ENCODE data around the gene LRMDA.

LRMDA gene

DNA sequence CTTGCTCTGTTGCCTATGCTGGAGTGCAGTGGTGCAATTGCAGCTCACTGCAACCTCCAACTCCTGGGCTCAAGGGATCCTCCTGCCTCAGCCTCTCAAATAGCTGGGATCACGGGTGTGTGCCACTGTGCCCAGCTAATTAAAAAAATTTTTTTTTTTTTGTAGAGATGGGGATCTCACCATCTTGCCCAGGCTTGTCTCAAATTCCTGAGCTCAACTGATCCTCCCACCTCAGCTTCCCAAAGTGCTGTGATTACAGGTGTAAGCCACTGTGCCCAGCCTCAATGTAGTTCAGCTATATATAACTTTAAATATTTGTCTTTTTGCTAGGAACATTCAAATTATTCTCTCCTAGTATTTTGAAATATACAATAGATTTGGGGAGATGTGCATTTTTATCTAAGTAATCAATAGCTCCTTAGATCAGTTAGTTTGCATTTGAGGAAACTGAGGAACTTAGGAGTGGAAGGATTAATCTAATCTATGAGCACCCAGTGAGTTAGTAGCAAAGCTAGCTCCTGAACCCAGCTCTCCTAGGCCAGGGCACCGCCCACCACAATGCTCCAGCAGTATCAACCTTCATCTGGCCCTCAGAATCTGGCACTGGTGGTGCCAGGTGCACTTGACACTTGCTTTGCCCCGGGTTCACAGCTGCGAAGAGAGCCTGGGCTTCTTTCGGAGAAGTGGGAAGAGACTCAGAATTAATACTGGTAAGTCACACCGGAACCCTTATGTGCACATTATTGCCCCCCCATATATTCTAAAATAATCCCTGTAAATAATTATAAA lies 5.9 kb upstream of the LRMDA start:
- no peak for DNase-seq

DNA sequence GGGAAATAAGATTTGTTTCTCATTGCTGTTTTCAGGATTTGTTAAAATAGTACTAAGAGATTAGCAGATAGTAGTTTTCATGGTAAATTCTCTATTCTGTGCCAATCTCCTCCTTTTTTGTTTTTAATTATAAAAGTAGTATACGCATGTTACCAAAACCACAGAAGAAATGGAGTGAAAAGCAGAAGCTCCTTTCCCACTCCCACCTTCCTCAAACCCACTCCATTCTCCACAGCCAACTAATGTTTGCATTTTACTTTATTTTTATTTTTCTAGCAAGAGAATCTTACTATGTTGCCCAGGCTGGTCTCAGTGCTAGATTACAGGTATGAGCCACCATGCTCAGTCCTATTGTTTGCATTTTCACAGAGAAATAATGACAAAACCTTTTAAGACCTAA lies 4.5 kb upstream of the LRMDA start:
- DNase-seq, result no peak

DNA sequence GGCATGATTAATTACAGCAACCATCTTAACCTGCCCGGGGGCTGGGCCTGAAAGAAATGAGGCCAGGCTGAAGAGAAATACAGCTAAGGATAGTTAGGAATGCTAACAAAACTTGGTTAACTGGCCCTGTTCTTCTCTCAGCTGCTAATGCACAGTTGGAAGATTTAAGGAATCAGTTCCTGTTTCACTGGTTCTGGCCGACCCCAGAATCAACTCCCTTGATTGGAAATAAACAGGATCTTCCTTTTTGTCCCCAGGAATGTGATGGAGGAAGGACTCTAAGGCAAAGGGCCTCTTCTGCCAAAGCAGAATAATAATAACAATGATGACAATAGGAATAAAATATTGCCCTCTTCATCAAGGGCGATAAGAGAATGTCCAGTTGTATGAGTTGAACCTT lies 3.5 kb upstream of the LRMDA start:
- no peak for DNase-seq

DNA sequence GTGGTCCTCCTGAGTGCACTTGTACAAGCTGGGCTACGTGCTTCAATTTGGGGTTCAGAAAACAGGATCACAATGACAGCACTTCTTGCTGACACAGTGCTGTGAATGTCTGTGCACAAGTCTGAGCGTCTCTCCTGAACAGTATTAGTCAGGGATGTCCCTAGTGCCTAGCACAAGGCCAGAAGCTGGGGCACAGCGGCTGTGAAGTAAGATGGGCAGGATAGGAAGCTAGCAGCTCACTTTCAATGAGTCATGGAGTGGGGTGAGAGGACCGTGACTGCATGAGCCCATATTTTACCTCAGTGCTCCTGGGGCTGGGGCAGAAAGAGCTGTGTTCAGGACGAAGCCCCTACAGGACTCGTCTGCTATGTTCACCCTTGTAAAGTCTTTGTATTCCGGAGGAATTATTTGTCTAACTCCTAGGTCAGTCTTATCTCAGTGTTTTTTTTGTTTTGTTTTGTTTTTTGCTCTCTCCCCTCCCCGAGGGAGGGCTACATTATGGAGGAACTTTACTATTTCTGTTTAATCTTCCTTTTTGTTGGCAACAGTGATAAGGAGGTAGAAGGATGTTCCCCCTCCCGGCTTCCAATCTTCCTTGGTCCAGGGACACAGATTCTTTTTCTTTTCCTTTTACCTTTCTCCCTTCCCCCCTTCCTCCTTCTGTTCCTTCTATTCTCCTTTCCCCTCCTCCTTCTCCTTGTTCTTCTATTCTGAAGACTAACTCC lies 2.8 kb upstream of the LRMDA start:
- no peak for DNase-seq

DNA sequence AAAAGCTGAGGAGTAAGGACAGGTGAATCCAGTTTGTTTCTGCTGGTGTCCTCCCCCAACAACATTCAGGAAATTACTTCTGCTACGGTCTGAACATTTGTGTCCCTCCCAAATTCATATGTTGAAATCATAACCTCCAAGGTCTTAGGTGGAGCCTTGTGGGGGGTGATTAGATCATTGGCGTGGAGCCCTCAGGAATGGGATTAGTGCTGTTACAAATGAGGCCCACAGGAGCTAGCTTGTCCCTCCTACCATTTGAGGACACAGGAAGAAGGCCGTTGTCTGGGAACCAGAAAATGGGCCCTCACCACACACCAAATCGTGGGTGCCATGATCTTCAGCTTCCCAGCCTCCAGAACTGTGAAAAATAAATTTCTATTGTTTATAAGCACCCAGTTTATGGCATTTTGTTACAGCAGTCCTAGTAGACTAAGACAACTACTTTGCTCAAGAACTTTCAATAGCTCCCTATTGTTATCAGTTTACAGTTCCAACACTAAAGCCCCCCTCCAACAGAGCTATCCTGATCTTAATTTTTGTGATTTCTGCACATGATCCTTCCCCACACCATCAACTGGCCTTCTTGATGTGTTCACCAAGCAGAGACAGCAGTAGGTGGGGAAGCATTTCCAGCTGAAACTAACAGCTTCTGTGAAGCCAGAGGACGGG lies 2.1 kb upstream of the LRMDA start:
- no peak for DNase-seq

DNA sequence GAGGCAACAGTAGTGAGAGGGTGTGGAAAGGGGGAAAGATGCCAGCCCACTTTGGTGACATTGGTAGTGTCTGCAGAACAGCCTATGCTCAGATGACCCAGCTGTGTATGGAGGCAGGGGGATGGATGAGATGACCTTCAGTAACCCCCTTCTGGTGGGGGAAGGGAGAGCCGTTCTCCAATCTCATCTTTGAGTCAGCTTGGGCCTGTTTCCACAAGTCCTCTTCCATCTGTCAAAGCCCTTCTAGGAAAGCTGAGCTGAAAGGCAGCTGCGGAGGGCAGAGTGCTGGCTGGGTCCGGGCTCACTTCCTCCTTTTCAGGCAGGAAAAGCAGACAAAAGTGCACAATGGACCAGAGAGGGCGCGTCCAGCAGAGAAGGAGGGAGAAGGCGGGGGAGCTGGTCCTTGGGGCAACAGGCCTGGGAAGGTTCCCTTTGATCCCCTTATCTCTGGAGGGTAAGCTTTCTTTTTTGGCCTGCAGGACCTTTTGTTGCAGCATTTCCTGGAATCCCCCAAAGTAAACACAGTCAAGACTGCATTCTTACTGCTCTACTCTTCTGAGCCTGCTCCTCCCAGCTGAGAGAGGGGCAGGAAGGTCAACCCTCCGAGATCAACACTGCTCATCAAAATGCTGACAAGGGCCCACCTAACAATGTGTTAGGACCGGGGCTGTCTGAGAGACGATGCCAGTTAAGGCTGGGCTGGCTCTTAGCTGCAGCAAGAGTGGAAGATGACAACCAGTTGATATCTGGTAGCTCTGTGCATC lies 1.2 kb upstream of the LRMDA start:
- DNase-seq, result no peak

DNA sequence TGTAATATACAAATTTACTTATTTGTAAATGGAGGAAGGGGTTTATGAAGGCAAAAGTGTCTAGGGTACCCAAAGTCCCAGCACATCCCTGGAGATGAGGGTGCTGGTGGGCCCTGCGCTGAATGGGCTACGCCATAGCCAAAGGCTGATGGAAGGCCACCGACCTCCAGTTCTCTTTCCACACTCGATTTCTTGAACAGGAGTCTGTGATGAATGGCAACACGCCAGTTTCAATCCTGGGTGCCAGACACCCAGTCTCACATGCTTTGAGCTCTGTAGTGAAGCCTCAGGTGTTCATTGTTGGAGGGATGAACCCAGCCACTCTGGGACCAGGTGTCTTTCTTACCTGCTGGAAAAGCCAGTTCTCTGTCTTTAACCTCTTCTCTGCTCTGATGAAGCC lies 752 bp downstream of the LRMDA start:
- no peak for DNase-seq

DNA sequence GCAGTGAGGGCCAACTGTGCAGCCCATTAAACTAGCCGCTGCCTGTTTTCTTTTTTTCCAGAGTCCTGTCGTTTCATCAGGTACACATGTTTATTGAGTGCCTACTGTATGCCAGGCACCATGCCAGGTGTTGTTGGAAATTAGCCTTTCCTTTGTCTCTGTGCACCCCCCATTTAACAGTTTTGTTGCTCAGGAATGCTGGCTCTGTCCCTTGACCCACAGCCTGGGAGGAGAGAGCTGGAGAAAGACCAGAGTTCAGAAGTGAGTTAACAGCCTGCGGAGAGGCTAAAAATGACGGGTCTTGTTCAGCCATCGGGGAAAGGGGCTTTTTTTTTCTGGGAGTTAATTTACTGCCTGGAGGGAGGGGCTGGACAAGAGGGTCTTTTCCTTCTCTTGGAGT lies 1.3 kb downstream of the LRMDA start:
- no peak for DNase-seq

DNA sequence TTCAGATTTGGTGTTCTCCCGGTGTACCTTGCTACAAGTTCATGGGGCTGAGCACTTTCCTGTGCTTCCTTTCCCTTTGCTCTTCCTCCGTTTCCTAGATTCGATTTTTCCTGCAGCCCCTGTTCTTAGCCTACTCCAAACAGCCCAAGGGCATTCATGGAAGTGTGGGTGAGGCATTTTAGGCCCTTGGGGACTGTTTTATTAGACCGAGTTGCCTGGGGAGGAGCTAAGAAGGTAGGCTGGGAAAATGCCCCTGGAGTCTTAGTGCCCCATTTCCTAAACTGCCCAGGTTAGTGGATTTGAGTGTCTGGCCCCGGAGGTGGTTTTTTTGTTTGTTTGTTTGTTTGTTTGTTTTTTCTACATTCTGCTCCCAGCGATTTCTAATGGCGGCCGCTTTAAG lies 1.8 kb downstream of the LRMDA start:
- DNase-seq, result no peak

DNA sequence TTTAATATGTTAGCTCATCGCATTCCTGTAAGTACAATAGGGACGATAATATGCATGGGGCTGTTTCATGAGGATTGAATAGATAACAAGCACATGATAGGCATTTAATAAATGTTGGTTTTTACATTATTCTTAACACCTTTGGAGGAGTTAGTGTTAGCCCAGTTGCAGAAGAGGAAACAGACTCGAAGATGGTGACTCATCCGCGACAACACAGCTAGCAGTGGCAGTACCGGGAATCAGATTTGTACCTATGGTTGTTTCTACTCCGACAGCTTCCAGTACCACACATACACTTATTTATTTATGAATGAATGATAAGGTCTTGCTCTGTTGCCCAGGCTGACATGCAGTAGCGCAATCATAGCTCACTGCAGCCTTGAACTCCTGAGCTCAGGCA lies 2.9 kb downstream of the LRMDA start:
- no peak for DNase-seq

DNA sequence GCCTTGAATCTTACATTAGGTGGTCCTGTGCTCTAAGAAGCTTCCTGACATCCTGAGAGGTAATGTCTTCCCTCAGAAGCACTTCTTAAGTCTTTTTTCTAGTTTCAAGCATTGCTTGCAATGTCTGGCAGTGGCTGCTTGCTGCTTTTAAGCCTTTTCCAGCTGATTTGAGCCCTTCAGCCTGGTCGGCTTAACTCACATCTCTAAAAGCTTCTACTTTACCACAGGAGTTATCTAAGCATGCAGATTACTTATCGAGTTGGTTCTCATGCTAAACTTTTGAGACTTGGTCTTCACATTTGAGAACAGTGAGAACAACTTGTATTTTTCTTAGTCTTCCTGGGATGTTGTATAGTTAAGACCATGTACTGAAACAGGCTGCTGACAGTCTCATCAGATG lies 3.9 kb downstream of the LRMDA start:
- no peak for DNase-seq

DNA sequence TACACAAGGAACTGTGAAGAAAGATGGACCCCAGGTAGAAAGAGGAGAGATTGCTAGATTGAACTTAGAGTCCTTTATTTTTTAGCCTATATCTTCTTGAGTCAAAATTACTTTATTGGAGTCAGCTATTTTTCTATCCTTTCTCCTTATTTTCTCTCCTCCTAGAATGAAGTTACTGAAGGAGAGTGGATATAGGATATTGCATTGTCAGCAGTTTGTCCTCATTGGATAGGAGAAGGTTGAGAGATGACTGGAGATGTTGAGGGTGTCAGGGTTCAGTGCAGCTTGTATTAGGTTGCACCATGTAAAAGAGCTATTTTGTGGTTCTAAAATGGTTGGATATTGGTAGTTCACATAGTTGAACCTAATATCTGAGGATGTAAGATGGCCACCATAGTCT lies 5.5 kb downstream of the LRMDA start:
- no peak for DNase-seq

DNA sequence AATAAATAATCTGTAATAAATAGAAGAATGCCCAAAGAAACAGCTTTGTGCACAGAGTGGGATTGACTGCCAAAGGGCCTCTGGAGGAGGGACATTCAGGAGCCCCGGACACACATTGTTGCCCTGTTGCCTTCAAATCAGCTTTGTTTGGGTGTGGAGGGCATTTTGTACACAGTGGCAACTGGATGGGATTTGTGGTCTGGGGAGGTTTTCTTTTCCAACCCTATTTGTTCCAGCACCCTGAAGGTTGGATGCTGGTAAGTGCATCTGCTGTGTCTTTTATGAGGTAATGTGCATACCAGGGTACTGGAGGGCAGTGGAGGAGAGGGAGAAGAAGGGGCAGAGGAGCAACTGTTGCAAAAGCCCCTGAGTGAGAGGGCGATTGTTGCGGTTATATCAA lies 6.3 kb downstream of the LRMDA start:
- no peak for DNase-seq

DNA sequence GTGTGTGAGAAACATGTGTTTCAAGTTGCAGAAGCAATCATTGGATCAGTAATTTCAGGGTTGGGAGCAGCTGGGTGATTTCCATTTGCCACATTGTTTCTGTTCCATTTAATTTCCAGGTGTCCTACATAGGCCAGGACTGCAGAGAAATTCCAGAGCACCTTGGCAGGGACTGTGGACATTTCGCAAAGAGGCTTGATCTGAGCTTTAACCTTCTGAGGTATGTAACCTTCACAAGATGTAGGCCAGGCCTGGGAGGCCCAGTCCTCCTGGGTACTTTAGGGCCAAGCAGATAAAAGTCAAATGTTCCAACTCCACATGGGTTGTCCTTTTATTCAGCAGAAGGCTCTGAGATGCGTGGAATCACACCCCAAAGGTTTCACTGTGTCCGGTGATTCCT lies 6.9 kb downstream of the LRMDA start:
- DNase-seq, result no peak

DNA sequence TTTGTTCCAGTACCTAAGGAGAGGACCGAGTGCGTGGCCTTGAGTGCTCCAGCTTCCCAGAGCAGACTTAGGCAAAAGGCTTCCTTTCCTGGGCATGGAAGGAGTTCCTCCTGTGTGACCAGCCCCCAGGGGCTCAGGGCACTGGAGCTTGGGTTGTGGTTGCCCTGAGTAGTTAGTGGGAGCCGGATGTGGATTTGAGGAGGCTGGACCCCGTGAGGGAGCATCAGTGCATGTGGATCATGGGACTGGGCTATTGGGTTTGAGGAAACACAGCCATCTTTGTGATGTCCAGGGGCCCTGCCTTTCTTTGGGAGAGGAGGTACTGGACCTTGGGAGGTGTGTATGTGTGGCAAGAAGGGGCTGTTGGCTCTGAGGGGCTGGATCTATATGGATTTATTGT lies 8.4 kb downstream of the LRMDA start:
- DNase-seq, result no peak

DNA sequence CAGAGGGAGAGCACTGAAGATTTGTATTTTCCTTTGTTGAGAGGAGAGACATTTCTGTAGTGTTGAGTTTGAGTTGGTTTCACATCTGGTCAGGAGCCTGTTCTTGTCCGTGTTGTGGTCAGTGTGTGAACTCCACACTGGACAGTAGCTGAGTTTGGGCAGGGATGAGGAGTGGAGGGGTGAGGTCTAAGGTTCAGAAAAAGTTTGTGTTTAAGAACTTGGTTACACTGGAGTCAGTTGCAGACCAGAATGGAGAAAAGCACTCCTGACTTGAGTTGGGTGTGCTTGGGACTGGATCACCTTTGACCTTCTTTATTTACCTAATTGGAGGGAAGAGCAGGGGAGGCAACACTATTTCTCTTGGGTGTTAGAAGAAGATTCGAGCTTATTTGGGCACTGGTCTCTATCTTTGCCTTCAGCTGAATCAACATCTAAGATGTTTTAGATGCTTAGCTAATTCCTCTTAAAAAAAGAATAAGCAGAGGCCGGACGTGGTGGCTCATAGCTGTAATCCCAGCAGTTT lies 8.9 kb downstream of the LRMDA start:
- no peak for DNase-seq

DNA sequence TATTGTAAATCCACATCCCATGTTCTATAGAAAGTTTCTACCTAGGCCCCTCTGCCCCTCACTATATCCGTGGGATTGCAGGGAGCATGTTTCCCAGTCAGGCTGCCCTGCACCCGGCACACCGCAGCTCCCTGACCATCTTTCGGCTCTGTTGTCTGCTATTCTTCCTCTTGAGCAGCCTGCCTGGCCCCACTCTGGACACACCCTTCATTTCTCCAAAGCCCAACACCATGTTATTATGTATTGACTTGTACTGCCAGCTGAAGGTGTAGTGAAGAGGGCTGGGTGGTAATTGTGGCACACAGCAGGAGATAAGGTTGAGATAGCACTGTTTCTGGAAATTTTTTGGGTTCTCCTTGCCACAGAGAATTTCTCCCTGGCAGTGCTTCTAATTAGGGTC lies 9.8 kb downstream of the LRMDA start:
- no peak for DNase-seq

DNA sequence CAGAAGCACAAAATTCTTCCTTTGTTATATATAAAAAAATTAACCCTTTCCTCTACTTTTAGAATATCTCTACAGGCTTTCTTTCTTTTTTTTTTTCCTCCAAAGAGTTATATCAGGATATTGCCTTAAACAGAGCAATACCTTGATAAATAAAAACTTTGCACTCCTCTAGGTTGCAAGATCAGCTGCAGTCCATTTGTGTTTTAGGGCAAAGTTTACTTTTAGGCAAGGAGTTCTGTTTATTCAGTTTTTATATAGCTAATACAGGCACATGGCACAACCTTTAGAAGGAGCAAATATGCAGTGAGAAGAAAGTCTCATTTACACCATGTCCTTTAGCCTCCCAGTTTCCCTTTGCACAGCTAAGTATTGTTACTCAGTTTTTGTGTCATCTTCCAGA lies 10.3 kb downstream of the LRMDA start:
- no peak for DNase-seq

DNA sequence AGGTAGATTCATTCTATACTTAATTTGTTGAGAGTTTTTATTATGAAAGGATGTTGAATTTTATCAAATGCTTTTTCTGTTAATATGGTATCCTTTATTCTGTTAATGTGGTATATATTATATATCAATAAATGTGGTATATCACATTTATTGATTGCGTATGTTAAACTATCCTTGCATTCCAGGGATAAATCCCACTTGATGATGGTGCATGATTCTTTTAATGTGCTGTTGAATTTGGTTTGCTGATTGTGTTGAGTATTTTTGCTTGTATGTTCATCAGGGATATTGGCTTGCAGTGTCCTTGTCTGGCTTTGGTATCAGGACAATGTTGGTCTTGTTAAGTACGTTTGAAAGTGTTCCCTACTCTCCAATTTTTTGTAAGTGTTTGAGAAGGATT lies 11.9 kb downstream of the LRMDA start:
- DNase-seq, result no peak

DNA sequence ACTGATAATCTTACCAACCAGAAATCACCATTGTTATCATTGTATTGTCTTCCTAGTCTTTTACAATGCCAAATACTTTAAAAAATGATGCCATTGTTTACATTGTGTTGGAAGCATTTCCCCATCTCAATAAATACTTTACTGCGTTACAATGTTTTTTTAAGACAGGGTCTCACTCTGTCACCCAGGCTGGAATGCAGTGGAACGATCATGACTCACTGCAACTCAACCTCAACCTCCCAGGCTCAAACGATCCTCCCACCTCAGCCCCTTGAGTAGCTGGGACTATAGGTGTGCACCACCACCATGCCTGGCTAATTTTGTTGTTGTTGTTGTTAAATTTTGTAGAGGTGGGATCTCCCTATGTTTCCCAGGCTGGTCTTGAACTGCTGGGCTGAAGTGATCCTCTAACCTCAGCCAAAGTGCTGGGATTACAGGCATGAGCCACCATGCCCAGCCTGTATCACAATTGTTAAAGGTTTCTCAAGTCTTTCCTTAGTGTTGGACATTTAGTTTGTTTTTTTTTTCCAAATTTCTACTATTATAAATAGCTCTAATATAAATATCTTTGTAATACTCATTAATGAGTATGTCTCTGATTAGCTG lies 13.5 kb downstream of the LRMDA start:
- no peak for DNase-seq

DNA sequence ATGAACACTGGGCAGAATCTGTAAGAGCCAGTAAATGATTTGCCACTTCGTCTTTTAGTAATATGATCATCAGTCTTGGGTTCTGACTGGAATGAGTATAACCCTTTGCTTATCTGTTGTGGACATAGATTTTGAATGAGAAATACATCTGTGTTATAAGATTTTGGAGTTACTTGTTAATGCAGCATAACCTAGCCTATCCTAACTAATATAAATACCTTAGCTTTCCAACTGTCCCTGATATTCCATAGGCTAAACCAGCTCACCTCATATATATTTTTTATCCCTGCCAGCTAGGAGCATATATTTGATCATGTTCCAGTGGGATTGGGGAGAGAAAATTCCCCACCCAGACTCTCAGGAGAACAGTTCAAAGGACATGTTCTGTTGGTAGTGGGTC lies 15.1 kb downstream of the LRMDA start:
- no peak for DNase-seq

DNA sequence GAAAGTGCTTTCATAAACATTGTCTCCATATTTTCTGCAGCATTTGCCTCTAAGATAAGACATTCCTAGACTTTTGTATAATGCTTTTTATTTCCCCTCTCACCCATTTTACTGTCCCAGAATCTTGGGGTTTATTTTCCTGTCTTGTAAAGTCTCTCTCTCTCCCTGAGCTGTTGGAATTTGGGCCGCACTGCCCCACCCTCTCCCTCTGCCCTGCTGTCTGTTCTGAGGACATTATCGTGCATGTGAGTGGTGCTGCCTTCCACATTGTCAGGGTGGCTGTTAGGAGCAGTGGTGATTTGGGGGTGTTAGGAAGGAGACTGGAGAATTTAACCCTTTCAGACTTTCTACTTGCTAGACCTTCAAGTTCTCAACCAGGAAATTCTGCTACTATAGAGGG lies 16.7 kb downstream of the LRMDA start:
- DNase-seq, result no peak

Measured in NCI-H82 (cell line).